HG03571 (cell line): ENCODE measurements around the gene ATP10A.
A peak's percentile ranks its signal among the peaks of the same experiment; 100 is the strongest.

Experiments
- ATAC-seq: cut with Tn5 transposase; IDR thresholded peaks from one replicate; pipeline ENCODE4 v1.9.1; 2021; ENCODE audit not compliant: unreplicated experiment

Gene ATP10A

DNA sequence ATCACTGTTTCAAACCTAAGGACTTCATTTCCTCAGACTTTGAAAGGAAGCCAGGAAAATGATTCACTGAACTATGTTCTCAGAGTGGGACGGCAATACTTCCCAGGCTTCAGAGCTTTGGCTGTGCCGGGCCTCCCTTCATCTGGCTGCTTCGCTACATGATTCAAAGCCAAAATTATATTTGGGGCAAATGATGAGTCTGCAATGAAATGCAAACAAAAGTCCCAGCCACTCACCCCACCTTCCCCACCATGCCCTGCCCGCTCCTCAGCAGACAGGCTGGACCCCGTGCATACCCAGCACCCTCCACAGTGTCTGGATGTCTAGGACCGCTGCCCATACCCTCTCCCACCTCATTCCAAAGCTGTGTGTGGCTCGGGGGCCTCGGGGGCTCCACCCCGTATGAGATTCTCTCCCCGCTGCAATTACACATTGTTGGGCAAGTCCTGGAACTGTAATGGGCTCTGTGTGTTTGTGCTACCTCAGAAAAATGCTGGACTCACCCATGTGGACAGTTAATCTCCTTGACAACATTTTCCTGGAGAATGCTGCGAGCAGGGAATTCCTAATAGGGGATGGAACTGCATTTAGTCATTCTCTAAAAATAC is 32.2 kb downstream of the ATP10A start:
- no peak for ATAC-seq

DNA sequence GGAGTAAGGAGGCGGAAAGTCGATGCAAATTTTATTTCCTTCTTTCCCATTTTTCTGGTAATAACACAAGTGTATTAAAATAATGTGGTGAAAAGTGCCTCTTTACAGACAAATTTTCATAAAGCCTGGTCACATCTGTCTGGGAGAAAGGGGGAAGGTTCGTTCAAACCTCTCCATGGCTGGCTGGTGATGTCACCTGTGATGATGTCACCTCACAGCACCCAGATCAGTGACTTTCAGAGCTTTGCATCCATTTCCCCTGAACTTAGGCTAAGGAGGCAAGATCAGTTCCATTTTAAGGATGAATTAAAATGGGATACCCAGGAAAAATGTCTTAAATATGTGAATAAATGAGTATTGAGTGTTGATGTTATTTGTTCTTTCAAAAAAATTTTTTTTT is 34.1 kb downstream of the ATP10A start:
- ATAC-seq: no peak

DNA sequence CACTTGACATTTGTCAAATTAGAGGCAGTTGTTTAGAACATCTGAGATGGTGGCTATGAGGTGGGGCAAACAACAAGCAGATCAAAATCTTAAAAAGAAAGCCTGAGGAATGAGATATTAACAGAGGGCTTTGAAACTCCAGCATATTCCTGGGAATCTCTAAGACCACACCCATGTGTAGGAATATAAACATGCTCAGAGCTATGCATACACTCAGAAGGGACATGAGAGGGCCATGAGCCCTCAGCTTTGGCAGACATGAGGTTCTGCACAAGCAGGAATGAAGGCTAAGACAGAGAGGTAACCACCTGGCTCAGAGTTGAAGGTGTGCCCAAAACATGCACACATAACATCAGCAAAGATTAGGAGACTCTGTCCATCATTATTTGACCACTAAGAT is 37.9 kb downstream of the ATP10A start:
- no peak for ATAC-seq

DNA sequence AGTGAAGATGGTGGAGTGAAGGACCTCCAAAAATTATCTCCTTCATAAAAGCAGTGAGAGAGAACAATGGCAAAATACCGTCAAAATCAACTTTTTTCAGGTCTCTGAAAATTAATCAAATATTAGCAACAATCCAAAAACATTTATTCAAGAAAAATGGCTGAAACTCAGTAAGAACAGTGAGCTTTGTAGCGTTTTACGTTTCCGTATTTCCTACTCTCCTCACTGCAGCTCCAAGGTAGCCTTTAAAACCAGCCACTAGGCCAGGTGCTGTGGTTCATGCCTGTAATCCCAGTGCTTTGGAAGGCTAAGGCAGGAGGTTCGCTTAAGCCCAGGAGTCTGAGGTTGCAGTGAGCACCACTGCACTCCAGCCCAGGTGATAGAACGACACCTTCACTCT is 38.5 kb downstream of the ATP10A start:
- no peak for ATAC-seq

DNA sequence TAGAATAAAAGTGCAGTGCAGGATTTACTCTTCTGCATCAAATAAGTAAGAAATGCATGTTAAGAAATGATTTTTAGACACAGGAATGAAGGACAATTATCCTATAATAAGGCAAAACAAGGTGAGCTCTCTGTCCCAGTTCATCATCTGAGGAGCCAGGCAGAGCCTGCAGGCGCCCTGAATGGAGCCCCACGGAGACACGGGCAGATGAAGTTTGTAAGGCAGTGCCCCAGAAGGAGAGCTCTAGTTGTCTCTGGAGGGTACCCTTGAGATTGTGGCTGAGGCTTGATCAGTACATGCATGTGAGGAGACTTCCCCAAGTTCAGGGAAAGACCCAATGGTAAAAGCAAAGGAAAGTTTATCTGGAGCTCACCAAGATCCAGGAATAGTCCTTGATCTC is 50.3 kb downstream of the ATP10A start:
- ATAC-seq: no peak

DNA sequence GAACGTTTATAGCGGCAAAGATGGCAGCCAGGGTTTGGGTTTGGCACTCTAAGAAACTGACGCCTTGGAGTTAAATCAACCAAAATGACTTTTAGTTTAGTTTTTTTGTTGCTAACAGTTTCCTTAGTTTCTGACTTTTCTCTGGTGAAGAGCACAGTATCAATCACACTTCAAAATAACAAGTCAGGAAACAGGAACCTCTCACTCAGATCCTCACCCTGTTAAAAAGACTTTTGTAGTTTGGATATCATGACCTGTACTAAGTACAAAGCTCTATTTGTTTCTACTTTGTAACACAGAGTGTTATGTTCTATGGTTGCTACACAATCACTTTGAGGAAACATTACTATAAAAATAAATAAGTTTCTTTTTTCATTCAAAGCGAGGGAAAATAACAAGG is 51.1 kb downstream of the ATP10A start:
- ATAC-seq: no peak

DNA sequence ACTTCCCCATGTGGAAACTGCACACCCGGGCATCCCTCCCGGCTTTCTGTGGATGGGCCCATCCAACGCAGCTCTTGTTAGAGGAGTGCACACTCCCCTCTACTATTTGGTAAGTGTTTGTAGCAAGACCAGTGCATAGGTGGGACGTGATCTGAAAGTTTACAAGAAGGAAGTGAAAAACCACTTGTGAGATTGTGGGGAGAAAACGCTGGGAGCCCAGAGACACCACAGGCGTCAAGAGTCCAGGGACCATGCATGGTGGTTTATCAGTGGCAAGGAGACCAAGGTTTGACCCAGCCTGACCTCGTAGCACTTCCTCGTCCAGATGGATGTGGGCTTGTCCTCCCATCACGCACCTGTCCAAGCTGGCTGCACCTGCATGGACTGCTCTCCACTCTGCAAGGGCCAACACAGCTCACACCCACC is 51.6 kb downstream of the ATP10A start:
- ATAC-seq: peak; percentile 89

DNA sequence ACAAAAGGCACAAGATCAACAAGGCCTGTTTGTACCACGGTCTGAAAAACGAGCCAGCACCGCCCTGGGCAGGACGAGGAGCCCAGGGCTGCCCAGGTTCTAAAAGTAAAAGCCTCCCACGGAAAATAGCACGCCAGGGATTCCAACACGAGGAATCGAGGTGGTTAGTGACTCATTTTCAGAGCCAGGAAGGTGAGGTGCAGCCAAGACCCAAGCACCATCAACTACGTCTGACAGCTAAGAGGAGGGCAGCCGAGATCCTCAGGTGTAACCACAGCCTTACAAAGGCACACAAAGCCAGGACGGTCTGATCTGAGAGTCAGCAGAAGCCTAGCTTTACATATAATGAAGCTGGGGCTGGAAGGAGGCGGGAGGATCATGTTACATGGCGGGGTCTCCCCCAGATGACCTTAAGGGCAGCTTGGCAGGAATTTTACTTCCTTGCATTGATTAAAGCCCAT is 52.5 kb downstream of the ATP10A start:
- no peak for ATAC-seq

DNA sequence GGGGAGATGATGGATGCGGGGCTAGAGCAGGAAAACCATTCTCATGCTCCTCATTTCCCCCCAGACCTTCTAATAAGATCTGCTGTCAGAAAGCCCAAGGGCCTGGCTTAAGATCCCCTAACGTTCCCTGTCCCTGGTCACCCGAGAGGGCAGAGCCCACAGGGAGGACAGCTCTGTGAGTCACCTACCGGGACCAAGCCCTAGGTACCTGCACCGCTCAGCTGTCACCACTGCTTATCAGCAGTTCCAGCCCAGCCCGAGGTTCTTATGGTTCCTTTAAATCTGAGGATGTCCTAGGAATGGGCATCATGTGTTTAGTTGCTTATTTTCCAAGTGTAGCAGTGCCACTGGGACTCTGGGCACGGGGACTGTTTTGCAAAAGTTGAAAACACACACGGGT is 53.0 kb downstream of the ATP10A start:
- ATAC-seq: no peak

DNA sequence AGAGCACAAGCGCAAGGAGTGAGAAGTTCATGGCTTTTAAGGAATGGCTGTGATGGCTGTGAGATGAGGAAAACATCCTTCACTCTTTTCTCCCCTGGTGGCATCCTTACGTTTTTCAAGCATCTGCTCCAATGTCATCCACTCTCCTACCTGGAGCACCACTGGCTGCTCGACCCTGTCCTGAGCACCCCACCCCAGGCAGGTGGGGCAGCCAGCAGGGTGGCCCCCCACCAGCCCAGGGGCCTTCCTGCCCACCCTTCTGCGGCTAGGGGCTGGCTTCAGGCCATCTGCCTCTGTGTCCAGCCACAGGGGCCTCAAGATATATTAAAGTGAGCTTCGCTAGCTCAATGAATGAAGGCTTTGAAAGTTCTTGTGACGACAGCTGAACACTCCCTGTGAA is 56.1 kb downstream of the ATP10A start:
- no peak for ATAC-seq

DNA sequence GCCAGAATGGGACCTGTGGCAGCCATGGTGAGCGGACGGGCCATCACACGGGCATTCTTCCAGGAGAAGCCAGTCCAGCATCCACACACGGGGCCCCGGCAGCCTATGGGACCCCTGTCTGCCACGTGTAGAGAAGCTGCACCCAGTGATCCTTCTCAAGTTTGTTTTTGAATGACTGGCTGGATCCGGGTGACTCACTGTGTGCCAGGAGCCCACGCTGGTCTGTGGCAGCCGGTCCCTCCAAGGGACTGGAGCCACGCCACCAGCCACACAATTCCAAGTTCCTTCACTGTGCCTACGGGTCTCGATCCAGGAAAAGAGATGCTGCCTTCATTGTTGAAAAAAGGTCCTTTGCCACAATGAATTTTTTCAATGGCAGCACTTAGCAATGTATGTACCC is 58.1 kb downstream of the ATP10A start:
- ATAC-seq: no peak

DNA sequence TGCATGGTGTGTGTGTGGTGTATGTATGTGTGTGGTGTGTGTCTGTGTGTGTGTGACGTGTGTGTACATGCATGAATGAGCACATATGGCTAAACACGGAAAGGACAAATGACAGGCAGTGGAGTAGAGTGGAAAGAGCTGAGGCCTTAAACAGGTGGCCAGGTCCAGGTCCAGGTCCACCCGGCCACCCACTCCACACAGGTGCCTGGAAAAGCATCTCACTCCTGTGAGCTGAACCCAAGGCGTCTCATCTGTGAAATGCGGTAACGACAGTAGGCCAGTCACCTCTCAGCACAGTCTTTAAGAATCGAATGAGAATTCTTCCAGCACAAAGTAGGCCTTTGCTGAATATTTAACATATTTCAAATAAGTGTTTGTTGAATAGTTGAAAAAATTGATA is 58.7 kb downstream of the ATP10A start:
- no peak for ATAC-seq

DNA sequence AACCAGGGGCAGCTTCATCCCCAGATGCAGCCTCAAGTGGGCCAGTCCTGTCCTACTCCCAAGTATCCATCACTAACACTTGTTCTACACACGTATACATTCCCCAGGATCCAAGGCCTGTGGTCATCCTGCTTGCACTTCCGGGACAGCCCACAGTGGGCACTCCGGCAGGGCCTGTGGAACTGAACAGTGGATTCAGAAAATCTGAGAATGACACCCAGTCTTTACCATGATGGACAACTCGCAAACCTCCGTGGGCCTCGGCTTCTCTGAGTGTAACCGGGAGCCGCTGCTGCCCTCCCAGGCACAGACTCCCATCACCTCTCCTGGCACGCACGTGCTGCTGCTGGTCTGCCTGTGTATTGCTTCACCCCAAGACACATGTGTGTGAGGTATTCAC is 59.6 kb downstream of the ATP10A start:
- ATAC-seq: no peak

DNA sequence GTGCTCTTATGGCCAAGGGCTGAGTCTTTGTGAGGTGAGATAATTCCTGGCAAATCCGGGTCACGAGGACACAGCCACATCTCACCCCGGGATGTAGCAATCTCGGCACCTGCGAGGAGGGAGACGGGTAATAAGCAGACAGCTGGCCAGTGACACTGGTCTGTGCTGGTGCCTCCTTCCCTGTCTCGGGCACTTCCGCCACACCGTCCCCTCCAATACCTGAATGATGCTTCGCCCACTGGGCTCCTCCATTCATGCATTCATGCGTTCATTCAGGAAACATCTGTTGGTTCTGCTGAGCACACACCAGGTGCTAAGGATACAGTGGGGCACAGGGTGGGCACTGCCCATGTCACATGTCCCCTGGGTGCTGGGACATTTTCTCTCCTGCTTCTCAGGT is 60.1 kb downstream of the ATP10A start:
- no peak for ATAC-seq

DNA sequence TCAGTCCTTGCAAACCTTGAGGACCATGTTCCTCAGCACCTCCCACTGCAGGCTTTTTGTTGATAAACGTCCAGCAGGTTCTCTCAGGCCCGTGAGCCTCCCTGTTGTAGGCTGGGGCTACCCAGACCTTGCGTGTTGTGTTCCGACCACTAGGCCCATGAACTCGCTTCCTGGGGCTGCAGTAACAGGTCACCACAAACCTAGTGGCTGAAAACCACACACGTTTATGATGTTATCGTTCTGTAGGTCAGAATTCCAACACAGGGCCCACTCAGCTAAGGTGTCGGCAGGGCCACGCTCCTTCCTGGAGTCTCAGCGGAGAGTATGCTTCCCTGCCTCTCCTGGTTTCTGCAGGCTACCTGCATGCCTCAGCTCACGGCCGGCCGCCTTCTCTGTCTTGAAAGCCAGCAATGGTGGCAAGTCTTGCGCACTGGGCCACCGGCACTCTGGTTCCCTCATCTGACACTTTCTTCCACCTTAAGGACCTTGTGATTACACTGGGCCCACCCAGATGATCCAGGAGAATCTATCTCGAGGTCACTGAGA is 60.8 kb downstream of the ATP10A start:
- ATAC-seq: no peak

DNA sequence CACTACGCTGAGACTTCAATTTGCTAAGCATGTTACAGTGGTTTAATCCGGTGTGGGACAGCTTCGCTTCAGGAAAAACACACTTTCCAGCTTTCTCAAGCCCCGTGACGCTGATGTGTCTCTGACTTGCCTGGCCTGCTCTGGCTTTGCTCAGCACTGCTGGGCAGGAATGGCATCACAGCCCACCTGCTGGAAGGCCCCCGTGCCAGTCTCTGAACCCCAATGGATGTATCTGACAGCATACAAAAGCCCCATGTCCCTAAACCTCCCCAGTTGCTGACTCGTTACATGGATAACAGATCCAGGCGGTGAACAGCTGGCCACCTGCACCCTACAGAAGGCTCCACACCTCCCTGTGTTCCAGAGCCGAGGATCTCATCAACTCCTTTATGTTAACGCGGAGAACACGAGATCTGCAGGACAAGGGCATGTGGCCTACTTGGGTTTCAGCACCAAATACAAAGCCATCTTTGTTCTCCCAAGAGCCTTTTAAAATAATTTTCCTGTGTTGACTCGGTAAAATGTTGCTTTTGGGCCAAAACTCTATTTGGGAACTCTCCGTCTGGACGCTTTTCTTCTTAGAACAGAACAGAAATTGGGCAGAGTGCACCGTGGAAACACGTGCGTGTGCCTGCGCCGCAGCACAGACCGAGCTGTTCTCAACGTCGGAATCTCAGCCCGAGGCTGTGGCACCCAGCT is 61.4 kb downstream of the ATP10A start:
- ATAC-seq: no peak

DNA sequence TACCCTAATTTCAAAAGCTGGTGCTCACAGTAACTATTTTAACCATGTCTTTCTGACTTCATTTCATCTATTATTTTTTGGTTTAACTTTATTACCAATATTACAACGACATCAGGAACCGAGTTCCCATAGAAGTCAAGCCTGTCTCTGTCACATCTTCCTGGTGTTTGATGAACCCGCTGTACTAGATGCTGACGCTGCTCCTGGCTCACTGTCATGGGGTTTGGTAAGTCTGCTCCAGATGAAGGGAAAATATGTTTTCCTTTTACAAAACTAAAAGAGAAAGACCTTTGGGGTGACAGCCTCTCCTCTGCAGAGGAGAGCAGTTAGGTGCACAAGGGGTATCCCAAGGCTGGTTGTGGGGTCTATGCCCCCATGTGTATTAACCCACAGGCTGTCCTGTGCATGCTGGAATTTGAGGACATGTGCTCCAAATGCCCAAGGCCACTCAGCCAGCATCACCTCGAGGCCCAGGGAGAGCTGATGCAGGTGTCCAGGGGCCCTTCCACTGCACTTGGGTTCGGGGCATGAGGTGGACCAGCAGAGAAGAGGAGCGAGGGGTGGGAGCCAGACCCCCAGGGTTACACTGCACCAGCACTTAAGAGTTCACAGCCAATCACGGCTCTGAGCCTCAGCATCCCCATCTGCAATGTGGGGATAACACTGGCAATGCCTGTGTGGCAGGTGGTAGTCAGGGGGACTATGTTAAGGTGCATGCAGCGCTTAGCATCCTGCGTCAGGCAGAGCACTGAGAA is 62.2 kb downstream of the ATP10A start:
- no peak for ATAC-seq

DNA sequence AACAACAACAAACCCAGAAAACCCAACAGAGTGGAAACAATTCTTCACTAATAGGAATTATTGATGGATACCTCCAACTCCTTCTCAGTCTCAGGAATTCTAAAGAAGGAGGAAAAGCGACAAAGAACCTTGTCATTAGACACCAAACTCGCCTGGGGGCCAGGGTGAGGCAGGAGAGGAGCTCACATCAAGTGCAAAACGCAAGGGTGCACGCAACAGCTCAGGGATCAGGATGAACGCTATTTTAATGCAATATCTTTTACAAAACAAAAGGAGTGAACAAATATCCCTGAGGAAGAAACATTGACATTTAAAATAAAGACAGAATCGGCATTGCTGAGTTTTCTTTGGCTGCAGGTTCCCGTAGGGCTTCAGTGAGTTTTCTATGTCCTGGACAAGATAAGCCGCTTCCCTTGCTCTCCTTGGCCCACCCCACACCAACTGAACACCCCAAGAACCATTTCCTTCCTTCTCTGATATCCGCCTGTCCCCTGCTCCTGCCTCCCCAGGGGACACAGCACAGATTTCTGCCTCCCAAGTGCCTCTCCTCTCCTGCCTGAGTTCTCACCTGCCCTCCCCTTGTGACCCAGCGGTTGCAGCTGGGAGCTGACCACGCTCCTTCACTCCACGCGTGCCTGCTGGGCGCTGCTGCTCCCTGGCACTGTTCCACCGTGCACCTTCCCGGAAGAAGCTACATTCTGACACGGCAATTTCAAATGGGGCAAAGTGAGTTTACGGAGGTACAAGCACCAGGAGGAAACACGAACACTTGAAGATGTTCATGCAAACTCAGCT is 63.0 kb downstream of the ATP10A start:
- ATAC-seq: no peak

DNA sequence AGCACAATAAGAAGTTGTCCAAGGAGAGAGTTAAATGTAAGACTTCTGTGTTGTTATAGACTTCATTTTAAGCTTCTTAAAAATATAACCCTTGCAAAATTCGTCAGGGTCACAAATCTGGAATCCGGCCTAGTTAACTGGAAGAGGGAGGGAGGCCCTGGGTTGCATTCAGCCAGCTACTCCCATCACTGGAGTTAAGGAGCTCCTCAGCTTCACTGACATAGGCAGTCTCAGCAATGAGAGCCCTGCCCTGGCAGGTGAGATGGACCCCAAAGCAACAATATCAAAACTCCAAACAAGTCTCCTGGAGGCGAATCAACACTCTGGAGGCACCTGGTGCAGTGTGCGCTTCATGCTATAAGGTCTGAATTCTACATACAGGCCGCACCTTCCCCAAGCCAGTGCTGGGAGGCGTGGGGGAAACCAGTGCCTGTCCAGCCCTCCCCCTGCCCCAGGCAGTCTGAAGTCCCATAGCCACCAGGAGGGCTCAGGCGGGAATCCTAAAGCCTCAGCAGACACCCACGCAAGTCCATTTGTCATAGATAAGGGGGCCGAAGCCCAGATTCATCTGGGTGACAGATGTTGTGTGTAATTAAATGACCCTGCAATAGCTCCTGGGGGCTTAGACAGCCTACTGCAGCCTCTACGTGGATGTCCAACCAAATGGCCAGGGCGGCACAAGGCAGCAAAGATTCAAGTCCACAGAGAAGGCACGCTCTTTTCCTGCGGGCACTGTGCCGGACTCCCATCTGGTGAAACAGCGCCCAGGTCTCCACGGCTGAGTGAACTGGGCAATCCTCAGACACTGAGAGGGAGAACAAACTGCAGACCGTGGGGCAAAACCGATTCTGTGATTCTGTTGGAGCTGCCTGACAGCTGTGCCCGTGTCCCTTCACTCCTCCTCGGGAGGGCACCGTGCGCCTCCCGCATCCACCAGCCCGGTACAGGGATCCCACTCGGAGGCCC is 64.9 kb downstream of the ATP10A start:
- no peak for ATAC-seq

DNA sequence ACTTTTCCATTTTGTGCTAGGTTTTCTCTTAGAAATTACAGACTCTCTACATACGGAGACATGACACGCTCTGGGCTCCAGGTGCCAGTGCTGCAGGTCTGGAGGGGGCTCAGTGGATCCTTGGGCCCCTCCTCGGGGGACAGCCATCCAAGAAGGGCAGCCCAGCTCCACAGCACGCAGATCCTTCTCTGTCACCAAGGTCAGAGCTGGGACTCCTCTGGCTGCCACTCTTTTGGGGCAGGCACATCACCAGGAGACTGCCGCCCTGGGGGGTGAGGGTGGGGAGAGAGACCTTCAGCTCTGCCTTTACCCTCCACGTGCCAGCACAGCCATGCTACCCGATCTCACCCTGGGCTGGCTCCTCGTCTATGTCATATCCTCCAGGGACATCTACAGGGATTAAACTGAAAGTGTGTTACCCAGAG is 65.6 kb downstream of the ATP10A start:
- no peak for ATAC-seq
